K562 (cell line): ENCODE measurements around the gene PPP1R14C.

Experiments
- ATF1 ChIP-seq, 2 experiments: fragments of 450-650 bp in 1 of 2; IDR thresholded peaks; 2 replicates each; pipeline ENCODE4 v1.6.1; 2016; ENCODE audit warnings: missing compliant biosample characterization in 1 of 2, missing genetic modification characterization in 1 of 2
- NFIX ChIP-seq: fragments of 250-450 bp; sonication (Bioruptor Pico); IDR thresholded peaks from 2 replicates; pipeline ENCODE4 v1.4.0; 2020; ENCODE audit warnings: low read depth, mild to moderate bottlenecking, moderate library complexity
- POLR2AphosphoS5 ChIP-seq: IDR thresholded peaks from 2 replicates; pipeline ENCODE4 v1.6.1; 2011; ENCODE audit warnings: mild to moderate bottlenecking, low read depth, low read length, moderate library complexity; ENCODE audit not compliant: control insufficient read depth, insufficient read depth
- ZNF121 ChIP-seq: sonication (generic); formaldehyde crosslinking; conservative IDR thresholded peaks from 2 replicates; pipeline ENCODE4 v1.8.0; 2022; ENCODE audit warnings: missing genetic modification reagents
- TF ChIP-seq, protein P1 (sequence below): sonication (generic); formaldehyde crosslinking; IDR thresholded peaks from 2 replicates; pipeline ENCODE4 v1.8.1; 2022; ENCODE audit warnings: missing genetic modification reagents

GRCh38 chr6:150098155-150098554 lies 44.7 kb upstream of the PPP1R14C start:
- TF ChIP-seq ZNF121 (CRISPR knock-in tag) (no peak), ATF1 (CRISPR knock-in tag; IDR thresholded peaks at IDR 0.05) (no peak), ATF1 (tag; IDR thresholded peaks at IDR 0.05) (no peak), POLR2AphosphoS5 (no peak), NFIX (CRISPR knock-in tag) (no peak)
- TF ChIP-seq, protein P1, sequence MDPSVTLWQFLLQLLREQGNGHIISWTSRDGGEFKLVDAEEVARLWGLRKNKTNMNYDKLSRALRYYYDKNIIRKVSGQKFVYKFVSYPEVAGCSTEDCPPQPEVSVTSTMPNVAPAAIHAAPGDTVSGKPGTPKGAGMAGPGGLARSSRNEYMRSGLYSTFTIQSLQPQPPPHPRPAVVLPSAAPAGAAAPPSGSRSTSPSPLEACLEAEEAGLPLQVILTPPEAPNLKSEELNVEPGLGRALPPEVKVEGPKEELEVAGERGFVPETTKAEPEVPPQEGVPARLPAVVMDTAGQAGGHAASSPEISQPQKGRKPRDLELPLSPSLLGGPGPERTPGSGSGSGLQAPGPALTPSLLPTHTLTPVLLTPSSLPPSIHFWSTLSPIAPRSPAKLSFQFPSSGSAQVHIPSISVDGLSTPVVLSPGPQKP (CRISPR knock-in tag), result no peak
